GM19023 (cell line): Measurements from ENCODE around the gene ZMYM2.

ENCODE experiments used
- ATAC-seq: cut with Tn5 transposase; IDR thresholded peaks from one replicate; pipeline ENCODE4 v1.9.1; 2021; ENCODE audit warnings: mild to moderate bottlenecking, moderate library complexity; ENCODE audit not compliant: unreplicated experiment

Gene ZMYM2

DNA sequence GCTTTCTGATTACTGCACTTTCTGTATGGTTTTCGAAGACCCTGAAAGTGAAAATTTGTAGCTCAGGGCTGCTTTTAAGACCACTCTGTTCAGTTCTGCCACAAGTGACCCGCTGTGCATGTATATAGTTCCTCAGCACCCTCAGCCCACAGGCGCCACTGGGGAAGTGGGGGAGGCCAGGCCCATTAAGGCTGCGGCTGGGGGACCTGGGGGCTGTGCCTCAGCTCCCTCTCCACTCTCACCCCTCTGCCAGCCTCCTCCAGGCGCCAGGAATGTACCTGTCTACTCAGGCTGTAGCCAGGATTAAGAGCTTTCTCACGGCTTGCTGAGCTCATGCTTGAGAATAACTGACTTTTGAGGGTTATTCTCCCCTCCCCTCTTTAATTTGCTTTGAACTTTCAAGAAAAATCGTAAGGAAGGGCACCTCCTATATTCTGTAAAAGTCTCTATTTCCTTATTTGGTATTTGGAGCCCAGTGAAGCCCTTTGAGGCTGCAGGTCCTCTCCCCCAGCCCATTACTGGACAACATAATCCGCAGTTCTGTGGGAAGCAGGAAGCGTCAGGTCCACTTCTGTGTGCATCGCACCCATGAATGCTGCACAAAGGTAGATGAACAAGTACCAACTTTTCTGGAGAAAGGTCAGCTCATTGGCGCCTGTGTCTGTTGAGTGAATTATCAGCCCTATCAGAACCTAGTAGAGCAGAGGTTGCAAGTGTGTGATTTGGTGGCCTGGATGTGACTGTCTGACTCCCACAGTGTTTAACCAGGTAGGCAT is 172.7 kb downstream of the ZMYM2 start:
- ATAC-seq: no peak

DNA sequence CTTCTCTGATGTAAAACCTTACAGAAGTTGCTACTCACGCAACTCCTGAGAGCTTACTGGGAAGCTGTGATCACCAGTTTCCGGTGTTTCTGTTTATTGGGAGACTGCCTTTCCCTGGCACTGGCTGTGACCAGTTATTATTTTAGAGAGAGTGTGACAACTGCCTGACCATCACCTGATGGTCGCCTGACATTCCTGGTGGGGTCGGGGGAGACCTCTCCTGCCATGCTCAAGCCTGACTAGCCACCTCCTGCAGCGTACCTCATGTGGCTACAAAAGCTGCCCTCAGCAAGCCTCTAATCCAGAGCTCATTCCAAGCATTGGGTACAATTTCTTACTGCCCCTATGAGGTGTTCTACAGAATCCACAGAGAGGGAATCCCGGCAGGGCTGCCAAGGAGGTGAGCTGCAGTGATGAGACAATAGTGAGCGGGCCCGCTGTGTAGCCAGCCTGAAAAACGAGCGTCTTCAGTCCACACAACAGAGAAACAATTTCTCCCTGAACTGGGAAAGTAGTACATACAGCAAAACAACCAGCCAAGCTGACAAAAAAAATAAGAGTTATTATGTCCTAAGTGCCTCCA is 173.6 kb downstream of the ZMYM2 start:
- no peak for ATAC-seq

GRCh38 chr13:20134732-20135131 is 176.2 kb downstream of the ZMYM2 start:
- no peak for ATAC-seq

DNA sequence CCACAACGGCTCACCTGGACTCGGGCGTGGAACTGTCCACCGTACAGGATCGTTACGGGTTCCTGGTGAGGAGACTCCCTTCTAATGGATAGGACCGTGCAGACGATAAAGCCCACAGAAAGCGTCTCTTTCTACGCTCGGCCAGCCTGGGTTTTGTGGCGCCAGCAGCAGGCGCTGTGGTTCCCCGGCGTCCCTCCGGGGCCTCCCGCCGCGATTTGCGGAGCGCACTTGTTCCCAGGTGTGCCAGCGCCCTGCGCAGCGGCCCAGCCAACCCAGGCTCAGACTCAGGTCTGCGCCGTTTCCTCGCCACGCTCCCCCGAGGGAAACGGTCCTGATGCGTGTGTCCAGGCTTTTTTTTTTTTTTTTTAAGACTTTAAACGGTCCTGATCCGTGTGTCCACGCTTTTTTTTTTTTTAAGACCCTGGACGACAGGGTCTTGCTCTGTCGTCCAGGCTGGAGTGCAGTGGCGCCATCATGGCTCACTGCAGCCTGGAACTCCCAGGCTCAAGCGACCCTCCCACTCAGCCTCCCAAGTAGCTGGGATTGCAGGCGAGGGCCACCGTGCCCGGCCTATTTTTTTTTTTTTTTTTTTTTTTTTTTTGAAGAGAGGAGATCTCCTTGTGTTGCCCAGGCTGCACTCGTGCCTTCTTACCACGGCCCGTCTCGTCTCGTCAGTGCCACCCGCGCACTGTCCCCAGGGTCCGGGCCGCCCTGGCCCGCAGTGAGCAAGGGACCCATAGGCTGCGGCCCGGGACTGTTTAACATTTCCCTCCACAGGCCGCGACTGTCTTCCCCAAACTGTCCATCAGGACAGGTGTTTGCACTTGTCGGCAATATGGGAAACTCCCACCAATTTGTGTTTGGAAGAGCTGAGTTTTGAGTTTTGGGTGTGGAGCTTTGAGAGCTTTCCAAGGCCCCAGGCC is 178.5 kb downstream of the ZMYM2 start:
- ATAC-seq: no peak

GRCh38 chr13:20137875-20138274 is 179.3 kb downstream of the ZMYM2 start:
- ATAC-seq: no peak

GRCh38 chr13:20140487-20140886 is 182.0 kb downstream of the ZMYM2 start:
- no peak for ATAC-seq
